OCI-M1 (cell line): Measurements from ENCODE around the gene IGF1R.
"Not testable (repeated sequence)": the region's sequence is repeated elsewhere in the genome, so short reads cannot be mapped to it uniquely, and the experiment has no call there.

Experiments used
- DNase-seq: peaks from one replicate; lab custom pipeline; 2025; lab: John Stamatoyannopoulos, UW

IGF1R gene

DNA sequence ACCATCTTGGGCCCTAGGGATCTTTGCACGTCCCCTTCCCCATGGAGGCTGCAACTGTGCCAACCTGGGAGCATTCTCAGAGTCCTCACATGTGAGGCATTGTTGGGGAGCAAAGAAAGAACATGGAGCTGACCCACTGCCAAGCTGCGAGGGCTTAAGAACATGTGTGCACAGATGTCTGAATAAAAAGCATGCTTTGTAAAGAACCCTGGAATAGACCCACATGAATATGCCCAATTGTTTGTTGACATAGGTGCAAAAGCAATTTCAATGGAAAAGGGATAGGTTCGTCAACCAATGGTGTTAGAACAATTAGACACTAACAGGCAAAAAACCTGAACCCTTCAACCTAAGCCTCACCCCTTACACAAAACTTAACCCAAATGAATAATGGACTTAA is 349.9 kb downstream of the IGF1R start:
- DNase-seq: no peak

DNA sequence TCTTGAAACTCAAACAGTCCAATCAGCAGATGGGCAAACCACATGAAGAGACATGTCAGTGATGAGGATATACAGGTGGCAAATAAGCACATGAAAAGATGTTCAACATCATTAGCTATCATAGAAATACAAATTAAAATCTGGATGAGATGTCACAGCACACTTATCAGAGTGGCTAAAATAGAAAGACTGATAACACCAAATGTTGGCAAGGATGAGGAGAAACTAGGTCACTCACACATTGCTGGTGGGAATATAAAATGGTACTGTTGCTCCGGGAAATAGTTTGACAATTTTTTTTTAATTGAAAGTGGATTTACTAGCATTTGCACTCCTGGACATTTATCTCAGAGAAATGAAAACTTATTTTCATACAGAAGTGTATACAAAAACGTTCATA is 350.9 kb downstream of the IGF1R start:
- no peak for DNase-seq

DNA sequence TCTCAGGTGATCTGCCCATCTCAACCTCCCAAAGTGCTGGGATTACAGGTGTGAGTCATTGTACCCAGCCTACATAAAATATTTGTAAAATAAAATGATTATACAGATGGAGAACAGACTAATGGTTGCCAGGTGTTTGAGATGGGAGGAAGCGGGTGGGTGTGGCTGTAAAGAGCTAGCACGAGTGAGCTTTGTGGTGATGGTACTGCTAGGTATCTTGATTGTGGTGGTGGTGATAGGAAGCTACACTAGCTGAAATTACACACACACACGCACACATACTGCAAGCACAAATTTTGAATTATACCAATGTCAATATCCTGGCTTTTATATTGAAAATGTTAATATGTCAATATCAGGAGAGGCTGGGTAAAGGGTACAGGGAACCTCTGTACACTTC is 353.9 kb downstream of the IGF1R start:
- no peak for DNase-seq

DNA sequence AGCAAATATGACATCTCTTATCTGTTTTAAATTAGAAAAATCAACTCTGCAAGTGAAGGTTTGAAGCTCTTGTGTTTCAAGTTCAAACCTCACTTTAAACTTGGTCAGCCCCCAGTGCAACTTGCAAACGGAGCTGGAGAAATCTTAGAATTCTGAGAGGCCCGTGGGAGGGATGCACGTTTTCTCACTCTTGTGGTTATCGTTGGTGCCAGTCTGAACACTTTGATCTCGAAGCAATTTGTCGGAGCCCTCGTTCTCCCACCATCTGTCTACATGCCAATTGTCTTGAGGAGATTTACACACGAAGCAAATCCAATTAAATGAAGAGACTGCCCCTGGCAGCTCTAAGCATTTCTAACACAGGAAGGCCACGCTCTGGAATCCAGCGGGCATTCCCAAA is 355.0 kb downstream of the IGF1R start:
- DNase-seq: not testable (repeated sequence)

DNA sequence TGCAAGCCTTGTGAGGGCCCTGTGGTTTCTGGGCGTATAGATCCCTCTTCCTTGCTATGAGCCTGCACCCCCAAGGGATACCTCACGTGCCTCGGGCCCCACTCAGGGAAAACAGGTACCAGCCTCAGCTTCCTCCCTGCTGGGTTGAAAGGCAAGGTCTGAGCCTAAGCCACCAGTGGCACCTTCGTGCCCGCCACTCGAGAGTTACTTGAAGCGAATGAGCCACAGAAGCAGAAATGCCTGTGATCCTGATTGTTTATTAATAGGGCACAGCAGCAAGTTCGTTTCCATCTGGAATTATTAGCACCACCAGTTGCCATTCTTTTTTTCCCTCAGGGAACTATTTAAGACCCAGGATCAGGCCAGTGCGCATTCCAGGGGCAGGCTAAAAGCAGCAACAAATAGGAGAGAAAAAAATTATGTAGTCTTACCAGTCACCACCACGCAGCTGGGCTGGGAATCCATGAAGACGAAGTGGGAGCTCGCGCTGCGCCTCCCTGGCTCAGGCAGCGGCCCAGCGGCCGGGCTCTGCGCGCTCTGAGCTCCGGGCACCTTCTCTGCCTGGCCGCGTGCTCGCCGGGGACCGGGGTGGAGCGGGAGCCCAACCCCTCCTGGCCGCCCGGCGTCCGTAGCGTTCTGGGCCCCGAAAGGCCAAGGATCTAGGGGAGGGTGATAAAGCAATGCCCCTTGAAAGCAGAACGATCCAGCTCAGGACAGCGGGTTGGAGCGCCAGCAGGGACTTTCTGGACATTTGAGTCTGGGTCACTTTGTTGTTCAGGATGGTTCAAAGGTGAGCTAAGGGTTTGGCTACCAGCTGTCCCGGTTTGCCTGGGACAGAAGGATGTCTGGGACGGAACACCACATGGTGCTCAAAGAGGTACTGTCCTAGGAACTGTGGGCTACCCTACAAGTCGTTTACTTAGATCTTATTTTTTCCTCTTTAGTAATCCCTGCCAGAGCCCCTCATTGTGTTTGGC is 356.9 kb downstream of the IGF1R start:
- not testable (repeated sequence) for DNase-seq

DNA sequence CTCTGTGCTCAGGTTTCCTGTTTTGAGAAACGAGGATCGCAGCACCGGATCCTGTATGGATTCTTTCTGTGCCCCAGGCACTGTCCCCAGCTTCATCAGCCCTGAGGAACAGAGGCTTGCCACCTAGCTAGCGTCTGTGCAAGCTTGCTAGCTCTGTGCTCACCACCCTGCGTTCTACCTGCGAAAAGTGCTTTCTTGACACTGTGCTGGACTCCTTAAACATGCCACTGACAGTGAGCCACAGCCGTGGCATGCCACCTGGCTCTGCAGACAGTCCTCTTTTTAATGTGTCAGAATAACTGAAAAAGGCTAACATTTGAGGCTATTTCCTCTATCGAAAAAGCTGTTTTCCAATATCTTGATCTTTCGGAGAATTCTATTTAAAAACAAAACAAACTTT is 357.8 kb downstream of the IGF1R start:
- DNase-seq: no peak

DNA sequence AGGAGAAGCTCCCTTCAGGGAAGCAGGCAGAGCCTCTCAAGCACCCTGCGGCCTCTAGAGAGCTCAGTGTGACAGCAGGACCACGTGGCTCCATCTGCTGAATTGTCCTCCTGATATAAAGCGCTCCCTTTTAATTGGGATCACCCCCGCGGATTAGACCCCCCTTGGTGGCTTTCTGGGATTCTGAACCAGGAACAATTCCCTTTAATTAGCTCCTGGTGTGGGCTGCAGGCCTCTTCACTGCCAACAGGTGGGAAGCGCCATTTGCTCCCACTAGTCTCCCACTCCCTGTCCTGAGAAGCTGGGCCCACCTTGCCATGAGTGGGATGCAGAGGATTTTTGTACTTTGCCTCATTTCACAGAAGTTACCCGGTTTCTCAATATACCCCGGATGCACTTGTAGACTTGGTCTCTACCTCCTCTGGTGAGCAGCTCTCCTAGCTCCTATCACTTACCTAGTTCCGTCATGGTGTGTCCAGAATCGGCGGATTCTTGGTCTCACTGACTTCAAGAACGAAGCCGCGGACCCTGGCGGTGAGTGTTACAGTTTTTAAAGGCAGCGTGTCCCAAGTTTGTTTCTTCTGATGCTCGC is 358.7 kb downstream of the IGF1R start:
- DNase-seq: no peak

DNA sequence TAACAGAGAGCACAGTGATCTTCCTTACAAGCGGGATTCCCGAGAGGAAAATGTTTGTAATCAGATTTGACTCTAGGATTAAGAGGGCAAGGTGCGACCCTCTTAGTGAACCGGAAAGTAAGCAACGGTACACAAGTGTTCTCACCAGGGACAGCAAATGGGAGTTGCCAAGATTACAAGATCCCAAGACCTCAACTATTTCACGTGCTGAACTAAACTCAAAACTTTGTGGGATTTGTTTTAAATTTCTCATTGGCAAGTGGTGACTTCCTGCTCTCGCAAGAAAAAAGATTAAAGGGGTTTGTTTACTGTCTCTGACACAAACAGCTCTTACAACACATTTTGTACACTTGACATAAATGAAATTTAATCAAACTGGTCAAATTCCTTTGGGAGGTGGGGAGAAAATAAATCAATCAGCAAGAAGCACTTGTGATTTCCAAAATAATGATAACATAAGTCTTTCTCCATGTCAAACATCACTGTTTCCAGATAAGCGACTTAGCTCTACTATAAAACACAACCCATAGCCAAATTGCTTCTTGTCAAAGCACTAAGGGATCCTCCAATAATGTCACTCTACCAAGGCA is 361.5 kb downstream of the IGF1R start:
- DNase-seq: no peak

DNA sequence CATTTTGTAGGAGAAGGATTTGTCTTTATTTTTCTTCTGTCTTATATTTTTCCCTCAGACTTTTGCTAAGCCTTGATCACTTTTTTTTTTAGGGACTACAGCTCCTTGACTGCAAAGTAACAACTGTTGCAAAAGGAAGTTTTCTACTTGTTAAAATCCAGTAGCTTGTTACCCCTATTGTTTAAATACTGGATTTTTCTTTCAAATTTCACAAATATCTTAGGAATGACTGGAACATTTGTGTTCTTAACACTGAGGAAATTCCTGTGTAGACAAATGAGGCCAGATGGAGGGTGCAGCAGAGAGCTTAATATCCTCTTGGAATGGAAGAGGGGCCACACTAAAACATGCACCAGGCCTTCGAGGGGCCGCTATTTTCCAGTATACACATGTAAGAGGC is 362.4 kb downstream of the IGF1R start:
- DNase-seq: no peak
